HCT116 (cell line): ENCODE results near the gene SERPINI1. TPM values are rescaled to one million over a fixed set of nuclear protein-coding genes. Genes with fewer than 3 reads are reported as not detected.

Experiments used
- ATAC-seq: fragments of 200-7000 bp; cut with Tn5 transposase; 2 replicates; pipeline ENCODE4 v1.9.1; 2020; ENCODE audit warnings: mild to moderate bottlenecking, moderate library complexity
- BruUV-seq: library from RNA; stranded (reverse); fragments of 400-500 nt; replicated peaks from 2 replicates; lab custom pipeline; 2021; lab: Mats Ljungman, UMichigan
- CTCF ChIA-PET: fragments of 300-600 bp; sonication (Branson Sonifier 250); formaldehyde crosslinking; loops from one replicate; lab custom pipeline; 2021; ENCODE audit warnings: antibody characterized with exemption; lab: Charles Lee
- POLR2A ChIA-PET: fragments of 300-600, 350-600 bp; sonication (Branson Sonifier 250); formaldehyde crosslinking; loops from one replicate; lab custom pipeline; 2021; ENCODE audit warnings: antibody characterized with exemption; lab: Charles Lee
- RAD21 ChIA-PET, 2 experiments: fragments of 300-600 bp; sonication (Branson Sonifier 250); formaldehyde crosslinking; loops; one replicate each; lab custom pipeline; 2023; ENCODE audit warnings: low total read pairs in 2 of 2; ENCODE audit not compliant: uncharacterized antibody in 2 of 2, unreplicated experiment in 2 of 2, low non-redundant PET in 1 of 2; lab: Charles Lee
- DNase-seq: peaks from one replicate; pipeline ENCODE4 v3.0.0-alpha.2; 2010; ENCODE audit warnings: low read depth, low spot score
- H2AFZ ChIP-seq: fragments of 200-600 bp; shearing (Covaris generic), sonication (generic); 2 replicates; pipeline ENCODE4 v1.6.1; 2017; ENCODE audit warnings: low read depth, mixed run types, mixed read lengths, antibody characterized with exemption, low read length; ENCODE audit not compliant: poor library complexity, severe bottlenecking
- H3K27ac ChIP-seq: 2 replicates; pipeline ENCODE4 v1.5.1; 2012; ENCODE audit warnings: low read depth, low read length
- H3K27me3 ChIP-seq: fragments of 200-600 bp; sonication (generic); 2 replicates; pipeline ENCODE4 v1.6.1; 2016; ENCODE audit warnings: mixed run types, low read length, mixed read lengths; ENCODE audit not compliant: insufficient read depth
- H3K36me3 ChIP-seq, 2 experiments: fragments of 200-500 bp in 1 of 2; fragments of 200-600 bp in 1 of 2; sonication (Bioruptor generic) in 1 of 2; sonication (generic) in 1 of 2; 2 replicates each; pipeline versions ENCODE4 v1.5.1 to v1.6.1; 2014 to 2016; ENCODE audit warnings: low read length in 2 of 2, inconsistent platforms in 1 of 2, mixed read lengths in 1 of 2, mixed run types in 1 of 2; ENCODE audit not compliant: insufficient read depth in 2 of 2, control insufficient read depth in 1 of 2
- H3K4me1 ChIP-seq, 2 experiments: fragments of 200-600 bp in 1 of 2; sonication (generic) in 1 of 2; 2 replicates each; pipeline versions ENCODE4 v1.5.1 to v1.6.1; 2012 to 2017; ENCODE audit warnings: low read length in 2 of 2, inconsistent platforms in 1 of 2, mild to moderate bottlenecking in 1 of 2, mixed read lengths in 1 of 2, mixed run types in 1 of 2, moderate library complexity in 1 of 2; ENCODE audit not compliant: insufficient read depth in 2 of 2, control insufficient read depth in 1 of 2
- H3K4me2 ChIP-seq: fragments of 200-600 bp; sonication (generic); 2 replicates; pipeline ENCODE4 v1.6.1; 2017; ENCODE audit warnings: mixed run types, low read length, mixed read lengths
- H3K4me3 ChIP-seq, 2 experiments: fragments of 200-600 bp in 1 of 2; sonication (generic) in 1 of 2; replicated peaks in 1 of 2; 2 replicates each; pipeline ENCODE4 v1.5.1; 2011 to 2016; ENCODE audit warnings: low read length in 2 of 2, control low read depth in 1 of 2, low read depth in 1 of 2, mild to moderate bottlenecking in 1 of 2, mixed read lengths in 1 of 2, mixed run types in 1 of 2
- H3K79me2 ChIP-seq: fragments of 200-600 bp; sonication (generic); 2 replicates; pipeline ENCODE4 v1.6.1; 2017; ENCODE audit warnings: mild to moderate bottlenecking, mixed run types, low read length, moderate library complexity, mixed read lengths; ENCODE audit not compliant: insufficient read depth
- H3K9ac ChIP-seq: fragments of 200-600 bp; sonication (generic); 2 replicates; pipeline ENCODE4 v1.6.1; 2016; ENCODE audit warnings: low read length, mixed read lengths
- H3K9me2 ChIP-seq: fragments of 200-600 bp; sonication (generic), shearing (Covaris generic); 2 replicates; pipeline ENCODE4 v1.6.1; 2017; ENCODE audit warnings: mixed run types, mild to moderate bottlenecking, moderate library complexity; ENCODE audit not compliant: insufficient read depth
- H3K9me3 ChIP-seq, 2 experiments: fragments of 200-500 bp in 1 of 2; fragments of 200-600 bp in 1 of 2; sonication (Bioruptor generic) in 1 of 2; sonication (generic) in 1 of 2; 2 replicates each; pipeline ENCODE4 v1.6.1; 2014 to 2017; ENCODE audit warnings: low read length in 2 of 2, mixed read lengths in 2 of 2, inconsistent platforms in 1 of 2, low read depth in 1 of 2, mild to moderate bottlenecking in 1 of 2, mixed run types in 1 of 2, moderate library complexity in 1 of 2; ENCODE audit not compliant: control insufficient read depth in 1 of 2, insufficient read depth in 1 of 2
- H4K20me1 ChIP-seq: fragments of 200-600 bp; sonication (generic), shearing (Covaris generic); 2 replicates; pipeline ENCODE4 v1.6.1; 2017; ENCODE audit warnings: mixed run types, mild to moderate bottlenecking, moderate library complexity; ENCODE audit not compliant: insufficient read depth
- ELF1 ChIP-seq: IDR thresholded peaks from 2 replicates; pipeline ENCODE4 v1.6.1; 2012; ENCODE audit warnings: low read depth, borderline replicate concordance
- MAX ChIP-seq: IDR thresholded peaks from 2 replicates; pipeline ENCODE4 v1.6.1; 2012
- POLR2A ChIP-seq: IDR thresholded peaks from 2 replicates; pipeline ENCODE4 v1.7.0; 2011; ENCODE audit warnings: borderline replicate concordance; ENCODE audit not compliant: insufficient read depth, insufficient read length; ENCODE audit errors: extremely low read depth
- RAD21 ChIP-seq: IDR thresholded peaks from 2 replicates; pipeline ENCODE4 v1.6.1; 2012; ENCODE audit warnings: low read depth, mild to moderate bottlenecking
- REST ChIP-seq: IDR thresholded peaks from 2 replicates; pipeline ENCODE4 v1.6.1; 2012; ENCODE audit warnings: low read depth
- SRF ChIP-seq: IDR thresholded peaks from 2 replicates; pipeline ENCODE4 v1.6.1; 2012; ENCODE audit warnings: low read depth
- YY1 ChIP-seq: IDR thresholded peaks from 2 replicates; pipeline ENCODE4 v1.6.1; 2011; ENCODE audit warnings: low read length, low read depth, moderate library complexity, mild to moderate bottlenecking; ENCODE audit not compliant: insufficient replicate concordance; ENCODE audit errors: extremely low read depth
- ZBTB33 ChIP-seq: IDR thresholded peaks from 2 replicates; pipeline ENCODE4 v1.6.1; 2011; ENCODE audit warnings: mild to moderate bottlenecking, low read length, moderate library complexity; ENCODE audit not compliant: insufficient replicate concordance; ENCODE audit errors: extremely low read depth
- ZNF274 ChIP-seq: fragments of 200-500 bp; sonication (Bioruptor generic); IDR thresholded peaks from 2 replicates; pipeline ENCODE4 v1.6.1; 2014; ENCODE audit warnings: mild to moderate bottlenecking, low read depth, low read length, inconsistent platforms
- intact Hi-C: fragments of 100-400 bp; cut with micrococcal nuclease; formaldehyde crosslinking; loops from 2 replicates; pipeline ENCODE4 v1.10.0; 2022
- total RNA-seq: library from RNA; stranded (reverse); gene quantifications from one replicate; pipeline ENCODE4 v1.2.1, GENCODE V29; 2021; ENCODE audit not compliant: unreplicated experiment

The SERPINI1 gene
- total RNA-seq, 1 experiment from 2014 or later: 6.5 TPM

GRCh38 chr3:167772992-167773391, 37.5 kb downstream of the SERPINI1 start:
- DNase-seq: no peak
- ATAC-seq: no peak
- H3K4me1 ChIP-seq: no peaks in the 10 kb centered on the region
- ChIA-PET POLR2A (no interaction called here), RAD21 (no interaction called here), CTCF (interaction anchor here (0.6 kb wide), 1 partner anchor 109 kb away, joined by 3 read pairs; no protein-coding TSS in a partner anchor)
- no peaks in the 10 kb centered on the region for H3K36me3 ChIP-seq
- no peaks in the 10 kb centered on the region for H3K27me3 ChIP-seq
- H3K27ac ChIP-seq: no peak overlapping the region
- no TSS peak for BruUV-seq
- no peak for TF ChIP-seq REST
- intact Hi-C loops: no loop called here
- H4K20me1 ChIP-seq: no peaks in the 10 kb centered on the region
- H3K9me2 ChIP-seq: no peaks in the 10 kb centered on the region
- H3K9ac ChIP-seq: no peak overlapping the region
- H3K4me2 ChIP-seq: no peak overlapping the region
- H2AFZ ChIP-seq: no peak overlapping the region
- H3K4me3 ChIP-seq: no peak overlapping the region
- no peaks in the 10 kb centered on the region for H3K79me2 ChIP-seq
- peaks cover 0 to under 1% of the 10 kb centered on the region in 2 experiments; a peak in 1 of 4 replicates for H3K9me3 ChIP-seq

- no peak for ATAC-seq
- H4K20me1 ChIP-seq: no peaks in the 10 kb centered on the region
- intact Hi-C loops: no loop called here
- H3K79me2 ChIP-seq: no peaks in the 10 kb centered on the region
- no peaks in the 10 kb centered on the region for H3K4me1 ChIP-seq
- ChIA-PET CTCF (no interaction called here), POLR2A (no interaction called here), RAD21 (no interaction called here)
- H3K9ac ChIP-seq: no peak overlapping the region
- no peak overlapping the region for H2AFZ ChIP-seq
- no peak overlapping the region for H3K4me3 ChIP-seq
- no peaks in the 10 kb centered on the region for H3K27me3 ChIP-seq
- no TSS peak for BruUV-seq
- H3K4me2 ChIP-seq: no peak overlapping the region
- peaks cover 0 to 5% of the 10 kb centered on the region in 2 experiments; a peak in 1 of 4 replicates for H3K9me3 ChIP-seq
- H3K36me3 ChIP-seq: no peaks in the 10 kb centered on the region
- no peak for DNase-seq
- H3K9me2 ChIP-seq: no peaks in the 10 kb centered on the region
- no peak overlapping the region for H3K27ac ChIP-seq
- no peak for TF ChIP-seq SRF
- TF ChIP-seq ZNF274: no peak
- no peak for TF ChIP-seq ZBTB33
- TF ChIP-seq REST: no peak
- TF ChIP-seq YY1: no peak
- no peak for TF ChIP-seq MAX
- TF ChIP-seq RAD21: no peak
- TF ChIP-seq ELF1: no peak
- no peak for TF ChIP-seq POLR2A
These were observed 38.1 kb downstream of the SERPINI1 start for GRCh38 chr3:167773584-167773983.
